GM19467 (cell line): ENCODE results near the gene DSG4.
"Not testable (repeated sequence)": the region's sequence is repeated elsewhere in the genome, so short reads cannot be mapped to it uniquely, and the experiment has no call there.

Experiments
- ATAC-seq: cut with Tn5 transposase; IDR thresholded peaks from one replicate; pipeline ENCODE4 v1.9.1; 2021; ENCODE audit warnings: mild to moderate bottlenecking, moderate library complexity; ENCODE audit not compliant: unreplicated experiment

The DSG4 gene, protein sequence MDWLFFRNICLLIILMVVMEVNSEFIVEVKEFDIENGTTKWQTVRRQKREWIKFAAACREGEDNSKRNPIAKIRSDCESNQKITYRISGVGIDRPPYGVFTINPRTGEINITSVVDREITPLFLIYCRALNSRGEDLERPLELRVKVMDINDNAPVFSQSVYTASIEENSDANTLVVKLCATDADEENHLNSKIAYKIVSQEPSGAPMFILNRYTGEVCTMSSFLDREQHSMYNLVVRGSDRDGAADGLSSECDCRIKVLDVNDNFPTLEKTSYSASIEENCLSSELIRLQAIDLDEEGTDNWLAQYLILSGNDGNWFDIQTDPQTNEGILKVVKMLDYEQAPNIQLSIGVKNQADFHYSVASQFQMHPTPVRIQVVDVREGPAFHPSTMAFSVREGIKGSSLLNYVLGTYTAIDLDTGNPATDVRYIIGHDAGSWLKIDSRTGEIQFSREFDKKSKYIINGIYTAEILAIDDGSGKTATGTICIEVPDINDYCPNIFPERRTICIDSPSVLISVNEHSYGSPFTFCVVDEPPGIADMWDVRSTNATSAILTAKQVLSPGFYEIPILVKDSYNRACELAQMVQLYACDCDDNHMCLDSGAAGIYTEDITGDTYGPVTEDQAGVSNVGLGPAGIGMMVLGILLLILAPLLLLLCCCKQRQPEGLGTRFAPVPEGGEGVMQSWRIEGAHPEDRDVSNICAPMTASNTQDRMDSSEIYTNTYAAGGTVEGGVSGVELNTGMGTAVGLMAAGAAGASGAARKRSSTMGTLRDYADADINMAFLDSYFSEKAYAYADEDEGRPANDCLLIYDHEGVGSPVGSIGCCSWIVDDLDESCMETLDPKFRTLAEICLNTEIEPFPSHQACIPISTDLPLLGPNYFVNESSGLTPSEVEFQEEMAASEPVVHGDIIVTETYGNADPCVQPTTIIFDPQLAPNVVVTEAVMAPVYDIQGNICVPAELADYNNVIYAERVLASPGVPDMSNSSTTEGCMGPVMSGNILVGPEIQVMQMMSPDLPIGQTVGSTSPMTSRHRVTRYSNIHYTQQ

DNA sequence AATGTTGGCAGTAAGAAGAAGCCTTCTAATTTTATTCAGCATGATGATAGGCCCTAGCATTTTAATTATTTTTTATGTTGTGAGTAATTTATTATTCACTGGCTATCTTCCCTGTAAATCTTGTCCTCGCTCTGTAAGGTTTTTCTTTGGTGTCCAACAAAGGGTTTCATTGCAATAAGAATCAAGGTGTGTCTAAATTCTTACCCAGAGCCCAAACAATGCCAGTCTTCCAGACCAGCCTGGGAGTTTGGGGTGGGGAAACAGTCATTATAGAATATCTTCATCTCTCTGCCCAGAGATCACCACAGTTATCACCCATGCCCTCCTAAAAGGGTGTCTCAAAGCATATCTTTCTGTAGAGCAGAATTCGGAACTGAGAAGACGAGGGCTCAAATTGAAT is at the start of gene DSG4:
DSG4 (plus strand) TSS at position 301 of the 400 bp plus-strand sequence. CDS start 135 bp downstream, outside the sequence.
- no peak for ATAC-seq

DNA sequence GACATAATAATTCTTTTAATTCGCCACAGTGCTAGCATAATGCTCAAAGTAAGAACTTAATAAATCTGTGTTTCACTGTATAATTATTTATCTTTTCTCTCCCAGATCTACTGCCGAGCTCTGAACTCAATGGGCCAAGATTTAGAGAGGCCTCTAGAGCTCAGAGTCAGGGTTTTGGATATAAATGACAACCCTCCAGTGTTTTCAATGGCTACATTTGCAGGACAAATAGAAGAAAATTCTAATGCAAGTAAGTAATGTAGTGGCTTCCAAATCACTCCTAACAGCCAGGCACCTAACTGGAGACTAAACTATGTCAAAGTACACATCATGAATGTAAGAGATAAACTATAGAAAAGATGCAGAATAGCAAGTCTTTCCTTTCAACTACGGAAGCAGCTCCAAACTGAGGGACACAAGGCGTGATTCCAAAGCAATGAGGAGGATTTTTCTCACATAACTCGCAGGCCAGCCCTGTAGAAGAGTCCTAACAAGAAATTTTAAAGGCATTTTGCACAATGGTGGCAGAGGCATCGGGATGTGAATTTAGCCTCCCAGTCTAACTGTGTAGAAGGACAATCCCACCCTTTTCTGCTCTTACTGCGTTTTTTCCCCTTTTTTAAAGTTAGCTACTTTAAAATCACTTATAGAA is 46.7 kb upstream of the DSG4 start:
- no peak for ATAC-seq

DNA sequence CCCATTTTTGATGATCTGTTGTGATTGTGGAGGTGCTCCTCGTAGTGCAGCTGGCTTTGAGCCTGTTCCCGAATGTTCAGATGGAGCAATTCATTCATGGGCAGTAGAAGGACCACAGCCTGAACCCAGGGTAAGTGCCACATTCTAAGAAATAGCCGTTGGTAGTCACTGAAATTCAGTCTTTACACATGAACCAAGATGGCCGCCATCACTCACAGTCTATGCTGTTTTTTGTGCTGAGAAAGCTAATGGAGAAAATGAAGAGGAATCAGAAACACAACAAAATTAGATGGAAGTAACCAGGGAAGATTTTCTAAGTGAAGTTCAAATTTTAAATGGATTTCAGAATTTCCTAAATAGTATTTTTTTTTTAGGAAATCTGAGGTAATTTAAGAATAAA is 33.1 kb upstream of the DSG4 start:
- ATAC-seq, result no peak

DNA sequence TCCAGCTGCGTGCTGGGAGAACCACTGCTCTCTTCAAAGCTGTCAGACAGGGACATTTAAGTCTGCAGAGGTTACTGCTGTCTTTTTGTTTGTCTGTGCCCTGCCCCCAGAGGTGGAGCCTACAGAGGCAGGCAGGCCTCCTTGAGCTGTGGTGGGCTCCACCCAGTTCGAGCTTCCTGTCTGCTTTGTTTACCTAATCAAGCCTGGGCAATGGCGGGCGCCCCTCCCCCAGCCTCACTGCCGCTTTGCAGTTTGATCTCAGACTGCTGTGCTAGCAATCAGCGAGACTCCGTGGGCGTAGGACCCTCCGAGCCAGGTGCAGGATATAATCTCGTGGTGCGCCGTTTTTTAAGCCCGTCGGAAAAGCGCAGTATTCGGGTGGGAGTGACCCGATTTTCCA is 23.2 kb upstream of the DSG4 start:
- ATAC-seq, result not testable (repeated sequence)

DNA sequence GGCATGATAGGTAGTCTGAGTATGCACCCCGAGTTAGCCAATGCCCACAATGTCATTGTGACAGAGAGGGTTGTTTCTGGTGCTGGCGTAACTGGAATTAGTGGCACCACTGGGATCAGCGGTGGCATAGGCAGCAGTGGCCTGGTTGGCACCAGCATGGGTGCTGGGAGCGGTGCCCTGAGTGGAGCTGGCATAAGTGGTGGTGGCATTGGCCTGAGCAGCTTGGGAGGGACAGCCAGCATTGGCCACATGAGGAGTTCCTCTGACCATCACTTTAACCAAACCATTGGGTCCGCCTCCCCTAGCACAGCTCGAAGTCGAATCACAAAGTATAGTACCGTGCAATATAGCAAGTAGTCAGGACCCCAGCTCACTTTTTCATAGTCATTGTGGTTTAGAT is 21.6 kb upstream of the DSG4 start:
- no peak for ATAC-seq

DNA sequence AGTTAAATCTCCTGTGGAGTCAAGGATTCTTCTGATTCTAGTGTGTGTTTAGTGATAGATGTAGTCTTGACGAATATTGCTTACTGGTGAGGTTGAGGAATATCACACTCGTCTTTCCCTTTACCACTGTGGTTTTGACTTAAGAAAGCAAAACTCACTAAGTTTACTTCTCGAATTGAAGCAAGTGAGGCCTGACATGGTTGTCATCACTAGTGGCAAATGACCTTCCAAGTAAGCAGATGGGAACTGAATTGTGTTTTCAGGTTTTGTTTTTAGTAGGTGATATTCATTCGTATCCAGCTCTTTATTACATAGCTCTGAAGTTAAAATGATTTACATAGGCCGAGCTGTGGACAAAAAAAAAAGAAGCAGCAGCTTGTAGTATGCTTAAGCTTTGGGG is 20.6 kb upstream of the DSG4 start:
- ATAC-seq, result no peak

DNA sequence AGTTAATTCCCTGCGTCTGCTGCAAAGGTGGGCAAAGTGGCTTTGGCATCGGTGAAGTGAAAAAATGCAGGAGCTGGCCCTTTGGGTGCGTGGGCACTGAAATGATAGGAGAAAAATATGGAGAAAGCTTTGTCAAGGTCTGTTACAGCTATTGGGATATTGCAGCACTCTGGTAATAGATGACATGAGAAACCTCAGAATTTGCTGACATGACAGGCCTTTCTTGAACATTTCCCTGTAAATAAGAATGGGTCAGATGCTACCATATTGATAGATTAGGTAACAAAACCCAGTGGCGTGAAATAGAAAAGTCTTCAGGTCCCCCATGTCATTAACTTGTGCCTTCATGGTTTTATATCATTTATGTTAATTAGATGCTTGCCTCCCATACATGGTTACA is 12.4 kb upstream of the DSG4 start:
- no peak for ATAC-seq

DNA sequence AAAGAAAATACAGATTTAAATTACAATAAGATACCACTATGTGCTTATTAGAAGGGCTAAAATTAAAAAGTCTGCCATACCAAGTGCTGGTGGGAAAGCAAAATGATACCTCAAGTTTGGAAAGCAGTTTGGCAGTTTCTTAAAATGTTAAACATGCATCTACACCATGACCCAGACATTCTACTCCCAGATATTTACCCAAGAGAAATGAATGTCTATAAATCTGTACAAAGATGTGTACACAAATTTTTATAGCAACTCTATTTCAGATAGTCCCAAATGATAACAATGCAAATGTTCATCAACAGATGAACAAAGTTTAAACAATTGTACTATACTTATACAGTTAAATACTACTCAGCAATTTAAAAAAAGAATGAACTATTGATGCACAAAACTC is 7.1 kb upstream of the DSG4 start:
- no peak for ATAC-seq

DNA sequence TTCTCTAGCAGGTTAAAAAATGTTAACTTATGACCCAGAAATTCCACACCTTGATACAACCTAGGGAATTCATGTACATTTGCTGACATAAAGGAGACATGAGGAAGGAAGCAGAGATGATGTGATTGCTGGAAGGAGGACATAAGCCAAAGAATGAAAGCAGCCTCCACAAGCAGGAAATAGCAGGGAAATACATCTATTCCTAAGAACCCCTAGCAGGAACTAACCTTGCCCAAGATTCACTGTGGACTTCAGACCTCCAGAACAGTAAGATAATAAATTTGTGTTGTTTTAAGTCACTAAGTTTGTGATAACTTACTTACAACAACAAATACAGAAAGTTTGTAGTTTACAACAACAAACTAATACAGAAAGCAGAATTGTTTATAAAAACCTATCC is 4.6 kb upstream of the DSG4 start:
- ATAC-seq, result no peak

DNA sequence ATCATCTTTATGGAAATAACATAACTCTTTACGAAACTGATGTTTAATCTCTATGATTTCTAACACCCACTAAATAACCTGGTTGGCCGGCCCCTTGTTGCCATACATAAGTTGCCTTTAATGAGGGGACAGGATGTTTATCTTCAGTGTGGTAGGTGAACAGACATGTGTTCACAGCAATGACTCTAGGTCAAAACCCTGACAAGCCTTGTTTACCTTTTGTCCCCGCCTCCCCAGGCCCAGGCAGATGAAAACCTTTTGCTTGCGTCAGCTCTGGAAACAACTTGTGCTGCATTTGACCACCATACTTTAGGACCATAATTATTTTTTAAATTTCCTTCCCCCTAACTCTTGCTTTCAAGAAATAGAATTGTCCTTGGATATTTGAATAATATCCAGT is 2.9 kb upstream of the DSG4 start:
- ATAC-seq, result no peak

DNA sequence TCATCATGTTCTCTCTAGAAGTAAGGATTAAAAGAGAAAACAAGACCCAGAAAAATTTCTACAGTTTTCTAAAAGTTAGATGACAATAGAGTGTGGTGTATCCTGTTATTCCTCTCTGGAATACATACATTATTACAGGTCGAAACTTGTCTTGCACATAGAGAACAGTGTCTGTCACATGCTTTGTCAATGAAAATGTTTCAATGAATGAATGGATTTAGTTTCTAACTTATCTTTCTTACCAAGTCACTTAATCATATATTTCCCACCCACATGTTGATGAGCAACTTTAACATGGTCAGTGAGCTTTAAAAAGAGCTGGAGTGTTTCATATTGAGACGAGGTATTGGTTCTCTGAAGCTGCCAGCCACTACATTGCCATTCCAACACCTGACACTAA is 4.3 kb downstream of the DSG4 start:
- ATAC-seq, result no peak

DNA sequence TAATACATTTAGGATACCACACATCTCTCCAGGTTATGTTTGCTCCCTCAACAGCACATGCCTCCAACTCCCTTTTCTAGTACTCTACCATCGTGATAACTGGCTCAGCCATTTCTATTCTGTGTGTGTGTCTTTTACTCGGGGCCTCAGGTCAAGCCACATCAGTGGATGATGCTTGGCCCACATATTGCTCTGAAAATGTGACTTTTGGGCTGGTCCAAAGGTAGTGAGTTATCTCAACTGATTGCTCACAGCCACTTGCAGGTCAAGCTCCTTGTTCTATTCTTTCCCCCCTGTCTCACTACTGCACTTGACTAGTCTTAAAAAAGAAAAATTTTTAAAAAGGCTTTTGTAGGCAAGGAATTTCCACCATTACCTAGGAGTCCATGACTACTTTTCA is 5.5 kb downstream of the DSG4 start:
- no peak for ATAC-seq

DNA sequence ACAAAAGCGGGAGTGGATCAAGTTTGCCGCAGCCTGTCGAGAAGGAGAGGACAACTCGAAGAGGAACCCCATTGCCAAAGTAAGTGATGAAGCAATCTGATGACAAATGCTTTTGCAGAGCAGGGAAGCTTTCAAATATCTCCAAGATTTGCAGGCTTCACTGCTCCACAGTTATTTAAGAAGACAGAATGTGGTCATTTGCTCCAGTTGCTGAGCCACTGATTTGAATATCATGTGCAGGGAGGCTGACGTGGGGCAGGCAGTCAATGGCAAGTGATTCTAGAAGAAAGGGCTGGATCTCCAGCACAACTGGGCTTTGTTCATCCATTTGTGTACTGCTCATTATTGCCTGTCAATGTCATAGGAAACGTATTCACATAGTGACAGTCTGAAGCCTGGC is 10.2 kb downstream of the DSG4 start:
- ATAC-seq, result no peak

DNA sequence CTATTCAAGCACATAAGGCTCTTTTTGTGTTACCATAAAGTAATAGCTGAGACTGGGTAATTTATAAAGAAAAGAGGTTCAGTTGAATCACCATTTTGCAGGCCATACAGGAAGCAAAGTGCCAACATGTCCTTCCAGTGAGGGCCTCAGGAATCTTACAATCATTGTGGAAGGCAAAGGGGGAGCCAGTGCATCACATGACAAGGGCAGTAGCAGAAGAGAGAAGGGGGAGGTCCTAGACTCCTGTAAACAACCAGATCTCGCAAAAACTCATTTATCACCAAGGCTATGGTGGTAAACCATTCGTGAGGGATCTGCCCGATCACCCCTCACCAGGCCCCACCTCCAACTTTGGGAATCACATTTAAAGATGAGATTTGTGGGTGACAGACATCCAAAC is 16.7 kb downstream of the DSG4 start:
- no peak for ATAC-seq

DNA sequence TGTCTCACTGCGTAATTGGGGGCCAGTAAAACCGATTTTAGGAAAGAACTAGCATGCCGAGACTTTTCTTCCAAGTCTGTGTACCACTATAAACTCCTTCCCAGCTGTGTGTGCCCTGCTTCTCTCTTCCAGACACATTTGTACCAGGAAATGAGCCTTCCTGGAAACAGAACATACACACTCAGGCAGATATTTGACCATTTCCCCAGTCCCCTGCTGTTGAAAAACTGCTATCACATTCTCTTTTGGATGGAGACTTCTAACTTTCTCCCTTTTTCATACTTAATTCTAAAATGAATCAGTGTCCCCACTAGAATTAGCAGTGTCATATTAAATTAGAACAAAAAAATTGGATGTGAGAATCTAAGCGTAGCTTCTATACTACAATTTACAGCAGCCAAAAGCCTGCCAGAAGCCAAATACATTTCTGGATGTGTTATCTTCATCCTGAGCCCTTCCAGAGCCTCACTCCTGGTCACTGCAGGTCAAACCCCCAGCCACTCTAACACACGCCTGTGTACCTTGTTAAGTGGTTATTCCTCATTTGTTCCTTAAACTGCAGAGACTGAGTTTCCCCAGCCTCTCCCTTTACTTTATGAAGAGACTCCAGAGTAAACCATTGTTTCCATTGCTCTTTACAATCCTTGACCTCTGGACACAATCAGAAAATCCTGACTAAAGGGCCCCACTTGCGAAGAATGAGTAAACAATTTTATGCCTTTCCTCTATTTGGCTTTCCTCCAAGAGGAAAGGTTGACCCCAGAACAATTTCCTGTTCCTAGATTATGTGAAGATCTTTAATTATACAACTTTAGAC is 20.4 kb downstream of the DSG4 start:
- ATAC-seq, result no peak

DNA sequence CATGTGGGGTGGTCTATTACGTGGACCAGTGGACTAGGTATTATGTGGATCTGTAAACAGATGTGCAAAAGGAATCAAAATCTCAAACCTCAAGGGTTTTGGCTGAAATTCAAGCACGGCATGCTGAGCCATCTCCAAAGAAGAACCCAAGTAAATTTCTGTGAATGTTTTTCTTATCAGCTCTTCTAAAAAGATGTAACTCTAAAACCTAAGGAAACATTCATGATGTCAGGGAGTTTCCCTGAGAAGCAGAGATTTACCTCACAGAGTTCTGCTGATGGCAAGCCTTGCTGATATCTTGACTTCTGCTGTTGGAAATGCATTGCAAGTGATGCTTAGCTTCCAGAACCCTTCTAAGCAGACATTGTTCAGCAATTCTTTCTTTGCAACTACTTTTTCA is 21.6 kb downstream of the DSG4 start:
- no peak for ATAC-seq

DNA sequence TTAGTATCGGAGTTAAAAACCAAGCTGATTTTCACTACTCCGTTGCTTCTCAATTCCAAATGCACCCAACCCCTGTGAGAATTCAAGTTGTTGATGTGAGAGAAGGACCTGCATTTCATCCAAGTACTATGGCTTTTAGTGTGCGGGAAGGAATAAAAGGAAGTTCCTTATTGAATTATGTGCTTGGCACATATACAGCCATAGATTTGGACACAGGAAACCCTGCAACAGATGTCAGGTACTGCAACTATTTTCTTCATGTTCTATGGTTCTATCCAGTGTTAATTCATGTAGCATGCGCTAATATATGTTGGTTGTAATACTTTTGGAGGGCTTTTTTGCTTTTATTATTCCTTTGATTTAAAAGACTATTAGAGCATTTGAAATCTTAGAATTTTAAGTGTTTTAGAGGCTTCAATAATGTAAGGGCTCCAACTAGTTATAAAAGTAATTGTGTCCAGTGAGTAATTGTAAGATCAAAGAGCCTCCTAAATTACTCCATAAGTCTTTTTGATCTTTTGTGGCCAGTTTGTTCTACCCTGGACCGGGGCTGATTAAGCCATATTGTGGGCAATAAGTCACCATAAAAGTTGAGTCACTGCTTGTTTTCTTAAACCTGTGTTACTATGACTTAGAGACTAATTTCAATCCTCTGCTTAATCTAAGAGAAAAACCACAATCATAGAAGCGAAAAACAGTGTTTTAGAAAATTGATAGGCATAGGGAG is 22.9 kb downstream of the DSG4 start:
- ATAC-seq, result no peak

DNA sequence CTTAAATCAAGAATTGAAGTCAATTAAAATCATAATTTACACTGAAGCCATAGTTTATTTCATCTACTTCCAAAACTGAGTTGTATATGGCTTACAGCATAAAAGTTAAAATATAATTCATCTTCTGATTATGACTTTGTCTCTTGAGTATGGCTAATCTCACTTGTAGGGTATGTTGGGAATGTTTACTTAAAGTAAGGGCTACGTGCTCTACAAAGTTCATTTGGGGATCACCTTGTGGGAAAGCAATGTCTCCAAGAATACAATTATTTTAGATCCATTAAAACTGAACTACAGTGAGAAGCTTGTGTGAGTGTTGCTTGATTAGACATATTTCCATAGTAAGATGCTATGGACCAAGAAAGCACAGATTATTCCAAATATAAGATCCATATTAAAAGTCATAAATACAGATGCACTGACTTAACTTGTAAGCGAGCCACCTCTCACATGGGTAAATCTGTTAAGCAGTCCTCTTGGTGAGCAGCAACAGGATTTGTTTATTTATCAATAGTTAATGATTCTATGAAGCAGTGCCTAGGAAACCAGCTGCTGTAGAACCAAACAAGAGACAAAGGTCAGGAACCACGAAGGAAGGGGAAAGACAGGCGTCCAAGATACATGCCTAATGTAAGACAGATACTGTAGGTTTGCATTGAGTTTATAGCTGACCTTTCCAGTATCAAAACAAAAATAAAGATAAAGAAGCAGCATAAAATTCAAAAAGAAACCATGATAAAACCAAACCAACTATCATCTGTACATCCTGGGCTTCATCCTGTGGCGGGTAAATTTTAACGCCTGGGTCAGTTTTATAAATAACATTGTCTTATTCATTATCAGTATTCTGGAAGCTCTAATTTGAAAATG is 24.8 kb downstream of the DSG4 start:
- ATAC-seq, result no peak

DNA sequence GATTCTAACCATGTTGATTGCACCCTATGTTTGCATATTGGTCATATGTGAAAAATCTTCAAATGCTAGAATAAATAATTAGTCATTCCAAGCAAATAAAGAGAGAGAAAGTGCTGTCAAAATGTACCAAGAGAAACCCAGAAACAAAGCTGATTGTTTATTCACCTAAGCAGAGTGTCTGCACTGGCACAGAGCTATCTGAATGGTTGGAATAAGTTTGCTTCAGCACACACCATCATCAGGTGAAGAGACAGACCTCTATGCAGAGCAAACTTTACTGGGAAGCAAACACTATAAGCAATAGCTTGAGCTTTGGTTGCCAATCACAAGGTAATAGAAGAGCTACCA is 25.4 kb downstream of the DSG4 start:
- no peak for ATAC-seq
